Measurements from ENCODE around the gene MAD1L1.

Gene MAD1L1

DNA sequence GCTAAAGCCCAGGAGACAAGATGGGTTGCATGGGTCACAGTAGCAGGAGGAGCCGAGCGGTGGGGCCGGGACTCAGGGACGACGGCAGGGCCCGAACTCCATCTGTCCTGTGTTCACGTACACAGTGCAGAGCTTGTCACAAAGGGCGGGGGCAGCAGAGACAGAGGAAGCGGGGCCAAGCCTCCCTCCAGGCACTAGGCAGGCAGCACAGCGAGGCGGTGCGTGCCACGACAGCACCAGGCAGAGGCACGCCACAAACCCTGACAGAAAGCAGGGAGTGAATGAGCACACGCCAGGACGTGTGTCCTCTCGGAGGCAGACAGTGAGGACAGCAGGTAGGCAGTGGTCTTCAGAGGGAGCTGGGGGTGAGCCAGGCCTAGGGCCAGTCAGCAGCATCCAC lies 177.8 kb downstream of the MAD1L1 start:
- no peak for DNase-seq

DNA sequence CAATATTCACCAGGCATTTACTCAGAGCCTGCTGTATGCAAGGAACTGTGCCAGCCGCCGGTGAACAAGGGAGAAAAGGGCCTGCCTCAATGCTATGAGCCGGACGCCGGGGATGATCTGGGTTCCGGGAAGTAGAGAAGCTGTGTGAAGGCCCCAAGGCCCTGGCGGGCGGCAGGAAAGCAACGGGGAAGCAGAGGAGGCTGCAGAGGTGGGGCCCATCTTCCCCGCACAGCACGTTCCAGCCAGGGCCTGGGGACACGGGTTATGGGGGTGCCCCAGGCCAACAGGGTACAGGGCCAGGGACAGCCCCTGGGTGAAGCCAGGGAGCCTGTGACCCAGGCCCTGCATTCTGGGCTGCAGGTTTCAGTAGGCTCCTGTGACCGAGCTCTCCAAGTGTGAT lies 179.3 kb downstream of the MAD1L1 start:
- DNase-seq = no peak

DNA sequence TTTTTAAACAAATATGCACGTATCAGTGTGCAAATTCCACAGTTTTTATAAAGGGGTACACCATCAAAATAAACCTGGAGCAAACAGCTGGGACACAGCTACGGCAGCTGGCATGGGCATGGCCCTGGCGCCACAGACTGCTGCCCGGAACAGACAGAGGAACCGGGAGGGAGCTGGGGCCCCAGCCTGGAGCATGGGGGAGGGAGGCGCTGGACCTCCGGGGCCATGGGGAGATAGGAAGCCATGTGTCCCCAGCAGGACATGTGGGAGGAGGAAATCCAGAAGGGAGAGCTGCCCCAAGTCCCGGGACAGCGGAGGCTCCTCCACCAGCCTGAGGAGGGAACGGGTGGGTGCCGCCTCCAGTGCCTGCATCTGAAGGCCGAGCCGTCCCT lies 180.1 kb downstream of the MAD1L1 start:
- no peak for DNase-seq

DNA sequence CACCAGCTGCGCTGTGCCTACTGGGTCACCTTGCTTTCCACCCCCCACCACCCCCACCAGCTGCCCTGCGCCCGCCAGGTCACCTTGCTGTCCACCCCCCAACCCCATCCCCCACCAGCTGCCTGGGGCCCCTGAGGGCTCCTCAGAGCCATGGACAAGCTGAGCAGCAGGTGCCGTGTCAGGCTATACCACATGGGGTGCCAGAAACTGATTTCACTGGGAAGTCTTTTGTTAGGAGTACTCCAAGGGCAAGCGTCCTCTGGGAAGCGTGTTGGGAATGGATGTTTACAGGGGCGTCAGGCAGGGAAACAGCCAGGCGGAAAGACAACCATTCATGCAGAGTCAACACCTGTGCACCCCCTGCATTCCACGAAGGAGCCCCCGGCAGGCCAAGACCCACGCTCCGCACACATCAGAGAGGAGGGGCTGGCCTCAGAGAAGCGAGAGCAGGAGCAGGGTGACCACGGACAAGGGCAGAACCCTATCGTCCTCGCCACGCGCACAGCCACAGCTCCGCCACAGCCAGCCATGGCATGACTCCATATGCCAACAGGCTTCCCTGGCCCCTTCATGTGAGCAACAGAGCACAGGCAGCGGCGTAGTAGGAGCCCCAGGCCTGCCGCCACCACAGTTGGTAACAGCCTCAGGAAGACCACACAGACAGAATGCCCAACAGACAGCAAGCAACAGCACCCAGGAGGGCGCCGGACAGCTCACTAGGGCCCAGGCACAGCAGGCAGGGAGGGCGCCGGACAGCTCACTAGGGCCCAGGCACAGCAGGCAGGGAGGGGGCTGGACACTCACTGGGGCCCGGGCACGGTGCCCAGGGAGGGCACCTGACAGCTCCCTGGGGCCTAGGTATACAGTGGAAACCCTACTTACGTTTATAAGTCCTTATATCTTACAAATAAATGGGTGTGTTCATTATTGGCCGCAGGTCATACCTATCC lies 180.8 kb downstream of the MAD1L1 start:
- DNase-seq = no peak

DNA sequence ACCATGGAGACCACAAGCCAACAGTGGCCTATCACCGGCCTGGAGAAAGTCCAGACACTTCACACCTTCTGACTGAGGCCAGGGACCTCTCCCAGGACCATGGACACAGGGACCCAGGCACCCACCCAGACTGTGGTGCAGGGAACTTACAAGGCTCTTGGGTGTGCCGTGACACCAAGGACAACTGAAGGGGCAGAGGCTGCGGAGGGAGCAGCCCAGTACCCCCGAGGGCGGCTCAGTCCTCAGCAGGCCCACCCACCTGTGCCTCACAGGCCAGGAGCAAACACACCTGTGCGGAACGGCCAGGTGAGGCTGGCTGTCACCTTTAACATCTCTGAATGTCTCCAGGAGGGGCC lies 182.3 kb downstream of the MAD1L1 start:
- DNase-seq = no peak

DNA sequence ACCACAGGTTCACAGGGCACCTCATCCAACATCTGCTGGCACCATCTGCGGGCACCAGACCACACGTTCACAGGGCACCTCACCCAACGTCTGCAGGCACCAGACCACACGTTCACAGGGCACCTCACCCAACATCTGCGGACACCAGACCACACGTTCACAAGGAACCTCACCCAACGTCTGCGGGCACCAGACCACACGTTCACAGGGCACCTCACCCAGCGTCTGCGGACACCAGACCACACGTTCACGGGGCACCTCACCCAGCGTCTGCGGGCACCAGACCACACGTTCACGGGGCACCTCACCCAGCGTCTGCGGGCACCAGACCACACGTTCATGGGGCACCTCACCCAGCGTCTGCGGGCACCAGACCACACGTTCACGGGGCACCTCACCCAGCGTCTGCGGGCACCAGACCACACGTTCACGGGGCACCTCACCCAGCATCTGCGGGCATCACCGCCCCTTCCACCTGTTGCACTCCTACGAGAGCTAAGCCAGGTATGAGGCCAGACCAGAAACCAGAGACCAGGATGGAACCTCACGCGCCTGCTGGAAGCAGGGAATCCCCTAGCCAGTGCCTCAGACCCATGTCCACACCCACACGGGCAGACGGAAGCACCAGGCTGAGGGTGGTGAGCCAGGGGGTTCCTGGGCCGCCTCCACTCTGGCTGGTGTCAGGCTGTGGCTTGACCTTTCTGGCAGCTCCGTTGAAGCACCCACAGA lies 182.8 kb downstream of the MAD1L1 start:
- DNase-seq = peak; percentile 37 to 41

DNA sequence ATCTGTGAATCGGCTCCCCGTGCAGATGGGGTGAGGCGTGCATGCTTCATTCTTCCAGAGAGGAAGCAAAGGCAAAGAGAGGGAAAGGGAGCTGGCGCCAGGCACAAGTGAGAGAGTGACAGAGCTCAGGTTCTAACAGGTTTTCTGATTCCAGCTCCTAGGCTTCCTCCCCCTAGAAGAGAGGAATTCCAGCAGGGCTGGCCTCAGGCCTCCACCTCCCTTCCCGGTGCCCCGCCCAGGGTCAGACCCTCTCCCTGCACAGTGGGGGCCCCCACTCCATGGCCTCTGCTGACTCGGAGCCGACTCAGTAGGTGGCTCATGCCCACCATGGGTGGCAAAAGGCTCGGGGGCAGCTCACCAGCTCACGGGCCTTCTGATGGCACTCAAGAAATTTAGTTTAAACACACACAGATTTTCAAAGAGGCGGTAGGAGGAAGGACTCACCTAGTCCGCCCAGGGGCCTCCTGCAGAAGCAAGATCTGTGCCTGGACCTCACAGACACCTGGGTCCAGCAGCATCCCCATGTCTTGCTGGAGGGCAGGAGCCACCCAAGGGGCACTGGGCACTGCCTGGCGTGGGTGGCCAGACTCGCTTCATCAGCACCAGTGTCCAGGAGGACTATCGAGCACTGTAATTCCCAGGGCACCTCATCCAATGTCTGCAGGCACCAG lies 183.5 kb downstream of the MAD1L1 start:
- DNase-seq = no peak

DNA sequence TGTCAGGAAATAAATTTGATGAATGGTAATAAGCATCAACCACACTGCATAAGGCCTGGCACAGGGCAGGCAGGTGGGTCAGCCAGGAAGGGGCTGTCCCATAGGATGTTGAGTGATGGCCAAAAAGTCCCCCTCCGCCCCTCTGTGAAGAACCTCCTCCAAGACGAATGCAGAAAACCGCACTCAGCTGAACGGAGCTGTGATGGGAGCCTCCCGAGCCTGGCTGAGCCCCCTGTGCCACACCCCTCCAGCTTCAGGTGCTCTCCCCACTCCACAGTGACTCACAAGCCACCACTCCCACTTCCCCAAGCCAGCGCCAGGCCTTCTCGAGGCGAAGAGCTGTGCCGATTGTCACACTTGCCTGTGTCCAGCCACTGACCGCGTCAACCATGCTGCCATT lies 184.2 kb downstream of the MAD1L1 start:
- no peak for DNase-seq

DNA sequence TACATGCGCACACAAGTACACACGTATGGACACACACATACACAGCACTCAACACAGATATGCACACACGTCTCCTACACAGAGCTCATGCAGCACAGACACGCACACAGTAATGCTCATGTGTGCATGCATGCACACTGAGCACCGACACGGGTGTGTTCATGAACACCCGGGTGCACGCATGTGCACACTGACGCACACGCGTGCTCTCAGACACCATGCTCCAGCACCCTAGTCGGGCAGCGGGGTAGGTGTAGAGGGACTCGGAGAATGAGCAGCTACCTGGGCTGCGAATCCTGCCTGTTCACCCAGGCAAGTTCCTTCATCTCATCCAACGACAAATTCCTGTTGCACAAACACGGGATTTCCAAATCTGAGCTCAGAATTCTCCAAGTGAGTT lies 184.7 kb downstream of the MAD1L1 start:
- no peak for DNase-seq

DNA sequence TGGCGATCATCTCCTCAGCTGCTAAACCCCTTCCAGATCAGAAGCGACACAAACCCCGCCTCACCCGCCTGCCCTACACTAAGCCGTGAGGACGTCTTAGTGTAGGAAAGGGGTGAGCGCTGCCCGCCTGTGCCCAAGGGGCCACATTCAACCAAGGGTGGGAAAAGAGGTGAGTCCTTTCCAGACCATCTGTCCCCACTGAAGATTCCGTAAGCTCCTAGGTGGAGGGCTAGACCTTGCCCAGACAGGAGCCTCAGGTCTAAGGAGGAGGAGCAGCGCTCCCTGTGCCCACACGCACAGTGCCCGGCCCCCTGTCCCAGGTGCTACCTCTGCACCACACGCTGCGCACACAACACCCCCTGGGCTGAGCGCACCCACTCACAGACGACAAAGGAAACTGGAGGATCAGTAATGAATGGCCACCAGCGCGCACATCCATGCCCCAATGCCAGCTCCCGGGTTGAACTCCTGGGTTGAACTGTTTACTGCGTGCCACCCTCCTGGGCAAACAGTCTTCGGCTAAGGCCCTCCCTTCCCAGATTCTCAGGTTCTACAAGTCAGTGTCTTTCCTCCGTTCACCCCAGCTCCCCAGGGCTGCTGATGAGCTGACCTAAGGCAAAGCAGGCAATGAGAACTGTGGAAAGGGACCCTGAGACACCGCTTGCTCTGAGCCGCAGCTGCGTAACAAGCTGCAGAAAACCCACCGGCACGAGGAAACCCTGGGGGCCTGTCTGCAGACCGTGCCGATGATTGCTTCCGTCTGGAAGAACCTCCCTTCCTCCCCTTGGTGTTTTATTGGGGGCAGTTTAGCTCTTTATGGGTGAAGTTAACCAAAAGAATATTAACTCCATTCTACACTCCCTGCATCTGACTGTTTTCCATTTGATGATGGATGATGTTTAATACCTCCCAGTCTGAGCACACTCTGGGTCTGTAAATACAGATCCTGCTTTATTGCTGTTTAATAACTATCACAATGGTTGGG lies 185.9 kb downstream of the MAD1L1 start:
- no peak for DNase-seq

DNA sequence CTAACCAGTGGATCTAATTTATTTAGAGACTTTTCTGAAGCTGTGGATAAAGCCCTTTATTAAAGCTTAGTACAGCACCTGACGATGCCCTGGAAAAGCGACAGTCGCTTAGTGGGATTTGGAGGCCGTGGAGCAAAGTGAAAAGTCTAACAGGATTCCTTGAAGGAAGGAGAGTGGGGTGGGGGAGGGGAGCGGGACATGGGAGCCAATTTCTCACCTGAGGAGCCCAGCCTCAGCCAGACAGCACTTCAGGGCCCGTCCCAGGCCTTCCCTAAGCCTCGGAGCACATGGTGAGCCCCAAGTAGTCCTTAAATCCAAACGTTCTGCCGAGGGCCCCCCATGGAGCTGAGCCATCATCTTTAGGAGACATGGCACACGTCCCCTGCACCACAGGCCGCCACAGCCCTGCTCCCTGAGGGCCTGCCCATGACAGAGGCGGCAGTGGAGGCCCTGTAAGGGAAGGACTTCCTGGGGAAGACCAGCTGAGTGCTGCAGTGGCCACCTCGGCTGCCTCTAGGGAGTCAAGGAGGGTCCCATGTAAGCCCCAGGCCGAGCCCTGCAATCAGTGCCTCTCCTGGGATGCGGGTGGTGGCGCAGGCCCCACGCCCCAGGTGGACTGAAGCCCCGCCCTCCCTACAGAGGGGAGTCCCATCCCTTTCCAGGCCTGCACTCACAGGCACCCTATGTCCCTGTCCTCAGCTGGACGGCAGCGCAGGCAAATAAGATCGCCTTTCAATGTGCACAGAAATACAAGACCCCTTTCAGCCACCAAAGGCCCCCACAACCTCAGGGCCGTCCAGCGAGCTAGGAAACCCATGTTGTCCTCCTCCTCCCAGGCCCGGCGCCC lies 187.0 kb downstream of the MAD1L1 start:
- DNase-seq = no peak

DNA sequence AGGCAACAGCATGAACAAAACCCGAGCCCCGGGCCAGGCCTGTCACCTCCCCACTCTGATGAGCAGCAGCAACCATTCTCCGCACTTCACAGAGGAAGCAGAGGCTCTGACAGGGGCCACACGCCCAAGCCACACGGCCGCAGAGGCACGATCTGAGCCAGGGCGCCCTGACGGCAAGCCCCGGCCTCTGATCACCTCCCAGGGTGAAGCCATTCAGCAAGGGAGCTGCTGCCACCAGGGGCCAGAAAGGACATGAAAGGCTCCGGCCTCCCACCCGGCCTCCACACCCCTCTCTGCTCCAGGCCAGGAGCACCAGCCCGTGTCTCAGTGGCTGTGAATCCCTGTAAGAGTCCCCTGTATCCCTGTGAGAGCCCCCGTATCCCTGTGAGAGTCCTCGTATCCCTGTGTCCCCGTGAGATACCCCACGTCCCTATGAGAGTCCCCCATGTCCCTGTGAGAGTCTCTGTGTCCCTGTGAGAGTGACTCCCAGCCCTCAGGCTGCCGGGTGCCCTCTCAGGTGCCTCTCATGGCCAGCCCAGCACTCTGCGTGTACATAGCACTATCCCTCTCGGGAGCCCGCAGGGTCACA lies 187.8 kb downstream of the MAD1L1 start:
- DNase-seq = no peak

DNA sequence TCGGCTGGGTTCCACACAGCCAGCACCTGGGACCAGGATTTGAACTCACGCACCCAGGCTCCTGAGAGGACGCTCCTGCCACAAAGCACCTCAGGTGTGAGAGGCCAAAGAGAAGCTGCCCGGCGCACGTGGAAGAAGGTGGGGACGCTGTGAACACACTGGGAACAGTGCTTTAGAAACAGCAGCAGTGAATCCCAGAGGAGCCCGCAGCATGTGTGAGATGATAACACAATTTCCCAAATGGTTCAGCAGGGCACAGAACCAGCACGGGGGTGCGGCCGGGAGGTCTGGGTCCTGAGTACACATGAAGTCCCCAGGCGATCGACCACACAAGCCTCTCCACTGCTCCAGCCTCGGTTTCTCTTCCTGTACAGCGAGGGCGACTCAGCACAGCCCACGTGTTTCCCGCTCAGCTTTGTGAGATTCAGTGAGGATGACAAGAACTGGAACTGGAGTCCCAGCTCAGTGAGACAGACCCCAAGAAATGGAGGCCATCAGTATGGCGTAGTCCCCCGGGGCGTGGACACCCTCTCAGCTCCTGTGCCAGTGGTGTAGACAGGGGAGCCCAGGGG lies 188.3 kb downstream of the MAD1L1 start:
- no peak for DNase-seq

DNA sequence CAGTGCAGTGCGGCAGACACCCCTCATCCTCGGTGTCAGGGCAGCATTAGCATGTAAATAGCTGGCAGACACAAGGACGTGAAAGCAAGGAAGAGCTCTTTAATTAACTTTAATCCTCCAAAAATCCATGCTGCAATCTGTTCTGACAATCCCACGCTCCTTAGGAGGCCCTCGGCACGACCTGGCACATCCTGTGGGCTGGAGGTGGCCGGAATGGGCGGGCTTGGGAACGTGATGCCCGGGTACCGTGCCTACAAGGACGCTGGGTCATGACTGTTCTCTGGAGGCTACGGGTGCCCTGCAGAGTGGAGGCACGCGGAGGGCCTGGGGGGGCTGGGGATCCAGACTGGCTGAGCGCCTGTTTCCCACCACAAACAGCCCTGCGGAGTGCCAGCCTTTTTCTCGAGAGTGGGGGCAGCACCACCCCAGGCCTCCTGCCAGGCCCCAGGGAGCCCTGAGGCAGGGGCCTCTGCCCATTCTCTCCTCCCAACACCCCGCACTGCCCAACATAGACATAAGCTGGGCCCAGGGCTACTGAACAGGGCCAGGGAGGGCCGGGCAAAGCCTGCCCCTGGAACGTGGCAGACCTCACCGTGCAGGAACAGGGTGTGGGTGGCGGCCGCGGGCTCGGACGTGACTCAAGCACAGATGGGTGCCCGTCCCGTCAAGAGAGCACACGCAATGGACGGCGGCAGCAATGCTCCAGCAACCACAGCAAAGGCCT lies 189.3 kb downstream of the MAD1L1 start:
- no peak for DNase-seq

DNA sequence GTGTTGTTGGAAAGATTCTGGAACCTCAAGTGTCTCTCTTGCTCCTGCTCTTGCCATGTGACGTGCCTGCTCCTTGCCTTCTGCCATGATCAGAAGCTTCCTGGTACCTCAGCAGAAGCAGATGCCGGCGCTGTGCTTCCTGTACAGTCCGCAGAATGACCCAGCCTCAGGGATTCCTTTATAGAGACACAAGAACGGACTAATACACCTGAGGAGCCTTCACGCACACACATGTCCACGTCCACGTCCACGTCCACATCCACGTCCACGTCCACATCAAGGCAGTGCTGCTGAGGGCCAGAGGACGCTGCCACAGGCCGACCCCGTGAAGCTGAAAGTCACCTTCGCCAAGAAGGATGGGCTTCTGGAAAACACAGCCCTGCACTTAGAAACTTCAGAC lies 190.1 kb downstream of the MAD1L1 start:
- no peak for DNase-seq

DNA sequence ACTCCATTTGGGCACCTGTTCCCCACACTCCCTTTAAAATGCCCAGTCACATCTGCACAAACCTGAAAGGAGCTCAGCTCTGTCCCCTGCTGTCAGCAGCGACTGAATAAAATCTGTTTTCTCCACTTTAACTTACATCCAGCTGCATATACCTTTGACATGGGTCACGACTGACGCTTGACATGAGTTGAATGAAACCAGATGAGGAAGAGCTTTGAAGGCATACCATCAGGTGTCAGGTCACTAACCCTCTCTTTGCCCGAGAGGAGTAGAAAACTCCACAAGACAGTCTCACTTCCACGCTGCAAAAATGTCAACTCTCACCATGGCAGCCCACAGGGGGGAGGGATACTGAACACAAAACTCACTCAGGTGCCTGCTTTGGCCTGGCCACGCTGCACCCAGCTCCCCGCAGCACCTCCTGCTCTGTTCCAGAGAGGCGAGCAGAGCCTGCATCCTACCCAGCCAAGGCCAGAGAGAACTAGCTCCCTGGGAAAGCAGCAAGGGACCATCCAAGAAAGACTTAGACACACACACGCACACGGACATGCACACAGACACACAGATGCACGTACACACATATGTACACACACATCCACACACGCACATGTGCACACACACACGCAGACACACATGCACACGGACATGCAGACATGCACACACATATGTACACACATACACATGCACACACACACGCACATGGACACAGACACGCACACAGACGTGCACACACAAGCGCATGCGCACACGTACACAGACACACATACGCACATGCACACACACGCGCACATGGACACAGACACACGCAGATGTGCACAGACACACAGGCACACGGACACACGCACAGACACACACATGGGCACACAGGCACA lies 191.0 kb downstream of the MAD1L1 start:
- no peak for DNase-seq

DNA sequence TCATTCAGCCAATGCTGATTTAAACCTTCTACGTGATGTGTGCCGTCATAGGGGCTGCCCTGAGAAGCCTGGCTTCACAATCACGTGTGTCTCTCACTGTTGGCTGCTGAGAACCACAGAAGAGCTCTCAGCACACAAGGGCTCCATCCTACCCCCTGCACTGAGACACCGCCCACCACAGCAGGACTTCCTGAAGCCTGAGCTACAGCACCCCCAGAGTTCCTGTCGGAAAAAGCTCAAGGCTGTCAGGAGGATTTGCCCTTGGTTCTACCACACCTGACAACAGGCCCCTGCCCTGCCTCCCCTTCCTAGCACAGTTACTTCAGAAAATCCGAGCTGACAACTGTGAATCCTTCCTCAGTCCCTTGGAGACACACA lies 191.9 kb downstream of the MAD1L1 start:
- peak in 1 of 2 donors; percentile 29 for DNase-seq

DNA sequence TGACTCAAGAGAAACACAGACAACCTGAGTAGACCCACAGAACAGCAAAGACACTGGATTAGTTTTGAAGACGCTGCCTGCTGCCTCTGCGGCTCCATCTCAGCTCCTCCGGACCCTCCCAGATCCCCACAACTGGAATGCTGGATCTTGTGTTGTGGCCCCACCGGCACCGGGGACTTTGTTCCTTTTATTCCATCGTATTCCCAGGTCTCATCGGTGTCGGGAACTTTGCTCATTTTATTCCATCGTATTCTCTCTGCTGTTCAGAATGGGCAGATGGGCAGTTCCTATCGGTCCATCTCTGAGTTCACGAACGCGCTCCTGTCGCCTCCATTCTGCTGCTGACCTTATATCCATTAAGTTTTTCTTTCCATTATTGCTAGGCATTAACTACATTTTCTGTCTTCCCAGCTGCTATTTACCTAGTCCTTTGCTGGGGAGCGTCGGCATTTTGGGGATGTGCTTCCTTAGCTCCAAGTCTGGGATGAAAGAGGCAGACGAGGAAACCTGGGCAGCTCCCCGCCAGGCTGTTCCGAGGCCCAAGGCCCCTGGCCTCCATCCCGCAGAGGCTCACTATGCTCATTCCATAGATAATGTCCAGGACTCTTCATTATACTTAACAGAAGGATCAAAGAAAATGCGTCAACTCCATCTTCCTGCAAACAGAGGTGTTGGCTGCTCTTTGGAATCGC lies 192.4 kb downstream of the MAD1L1 start:
- DNase-seq = no peak

All from CD4-positive, alpha-beta T cell treated with Interleukin-4 for 1 hour (primary cell).